ENCODE data around the gene ABHD17C.

- TF ChIP-seq, protein P1, sequence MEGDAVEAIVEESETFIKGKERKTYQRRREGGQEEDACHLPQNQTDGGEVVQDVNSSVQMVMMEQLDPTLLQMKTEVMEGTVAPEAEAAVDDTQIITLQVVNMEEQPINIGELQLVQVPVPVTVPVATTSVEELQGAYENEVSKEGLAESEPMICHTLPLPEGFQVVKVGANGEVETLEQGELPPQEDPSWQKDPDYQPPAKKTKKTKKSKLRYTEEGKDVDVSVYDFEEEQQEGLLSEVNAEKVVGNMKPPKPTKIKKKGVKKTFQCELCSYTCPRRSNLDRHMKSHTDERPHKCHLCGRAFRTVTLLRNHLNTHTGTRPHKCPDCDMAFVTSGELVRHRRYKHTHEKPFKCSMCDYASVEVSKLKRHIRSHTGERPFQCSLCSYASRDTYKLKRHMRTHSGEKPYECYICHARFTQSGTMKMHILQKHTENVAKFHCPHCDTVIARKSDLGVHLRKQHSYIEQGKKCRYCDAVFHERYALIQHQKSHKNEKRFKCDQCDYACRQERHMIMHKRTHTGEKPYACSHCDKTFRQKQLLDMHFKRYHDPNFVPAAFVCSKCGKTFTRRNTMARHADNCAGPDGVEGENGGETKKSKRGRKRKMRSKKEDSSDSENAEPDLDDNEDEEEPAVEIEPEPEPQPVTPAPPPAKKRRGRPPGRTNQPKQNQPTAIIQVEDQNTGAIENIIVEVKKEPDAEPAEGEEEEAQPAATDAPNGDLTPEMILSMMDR (conservative IDR thresholded peaks at IDR 0.05; ENCODE audit: low read length), result no peak
- no peak for TF ChIP-seq EZH2phosphoT487 (IDR thresholded peaks at IDR 0.05; ENCODE audit: borderline replicate concordance, low read depth, low read length)
Observed at GRCh38 chr15:80710635-80711554, 15.8 kb downstream of the ABHD17C start.
